ENCODE data around the gene OR2M2.

- TF ChIP-seq TAF1 (IDR thresholded peaks at IDR 0.05; ENCODE audit: borderline replicate concordance, low read depth, low read length) (no peak), CHD2 (IDR thresholded peaks at IDR 0.05; ENCODE audit: low read length, partially characterized antibody) (no peak), CTCF (IDR thresholded peaks at IDR 0.05) (no peak), MAX (IDR thresholded peaks at IDR 0.05; ENCODE audit: low read depth) (no peak), TEAD4 (IDR thresholded peaks at IDR 0.05; ENCODE audit: borderline replicate concordance, insufficient read depth) (no peak), ELF1 (IDR thresholded peaks at IDR 0.05) (no peak), POLR2AphosphoS5 (IDR thresholded peaks at IDR 0.05; ENCODE audit: low read depth, low read length) (no peak), REST (IDR thresholded peaks at IDR 0.05; ENCODE audit: low read depth, low read length) (no peak), USF2 (IDR thresholded peaks at IDR 0.05; ENCODE audit: borderline replicate concordance, low read depth, low read length) (no peak)
These were observed 50.9 kb downstream of the OR2M2 start for GRCh38 chr1:248225537-248225936.

All from SK-N-SH (cell line).